NCI-H510A treated with DMSO at 0.1 percent for 48 hours (cell line): ENCODE data around the gene BEX4.

Experiments
- DNase-seq: peaks from one replicate; lab custom pipeline; 2025; lab: John Stamatoyannopoulos, UW

Gene BEX4

DNA sequence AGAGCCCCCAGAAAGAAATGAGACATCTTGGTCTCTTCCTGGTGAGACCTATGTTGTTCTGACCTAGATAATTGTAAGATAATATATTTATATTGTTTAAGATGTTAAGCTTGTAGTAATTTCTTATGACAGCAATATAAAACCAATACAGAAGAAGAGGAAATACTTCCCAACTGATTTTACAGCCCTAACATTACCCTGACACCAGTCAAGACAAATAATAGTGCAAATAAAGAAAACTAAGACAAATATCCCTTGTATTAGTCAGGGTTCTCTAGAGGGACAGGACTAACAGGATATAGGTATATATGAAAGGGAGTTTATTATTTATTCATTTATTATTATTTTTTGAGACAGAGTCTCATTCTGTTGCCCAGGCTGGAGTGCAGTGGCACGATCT, 21.4 kb downstream of the BEX4 start:
- no peak for DNase-seq

DNA sequence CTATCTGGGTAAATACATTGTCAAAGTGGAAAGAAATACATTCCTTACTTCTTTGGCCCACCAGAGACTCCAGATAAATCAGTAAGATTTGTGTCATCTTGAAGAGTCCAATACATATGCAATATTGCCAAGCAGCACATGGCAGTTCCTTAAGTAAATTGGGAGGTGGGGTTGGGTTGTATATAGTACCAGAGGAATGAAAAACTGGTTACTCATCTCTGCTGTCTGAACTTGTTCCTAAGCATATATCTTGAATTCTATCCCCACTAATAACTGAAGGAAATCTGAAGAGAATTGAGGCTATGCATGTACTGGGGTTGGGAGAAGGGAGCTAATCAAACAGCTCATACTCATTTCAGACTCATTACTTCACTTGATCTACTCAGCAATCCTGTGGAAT, 25.2 kb downstream of the BEX4 start:
- DNase-seq: no peak

DNA sequence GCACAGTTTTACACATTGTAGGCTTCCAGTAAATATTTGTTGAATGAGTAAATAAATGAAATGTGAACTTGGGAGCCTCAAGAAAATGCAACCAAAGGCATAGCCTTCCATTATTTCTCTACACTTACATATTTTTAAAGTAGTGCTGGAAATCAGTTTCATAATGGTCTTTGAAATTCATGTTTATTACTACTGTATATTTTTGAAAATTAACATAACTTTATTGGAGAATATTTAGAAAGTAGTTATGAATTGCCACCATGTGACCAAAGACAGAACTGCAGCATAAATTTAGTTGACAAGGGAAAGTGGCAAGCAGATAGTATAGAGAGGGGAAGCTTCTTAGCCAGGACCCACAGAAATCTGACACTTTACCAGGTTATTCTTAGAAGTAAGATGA, 33.6 kb downstream of the BEX4 start:
- peak; percentile 4 for DNase-seq

DNA sequence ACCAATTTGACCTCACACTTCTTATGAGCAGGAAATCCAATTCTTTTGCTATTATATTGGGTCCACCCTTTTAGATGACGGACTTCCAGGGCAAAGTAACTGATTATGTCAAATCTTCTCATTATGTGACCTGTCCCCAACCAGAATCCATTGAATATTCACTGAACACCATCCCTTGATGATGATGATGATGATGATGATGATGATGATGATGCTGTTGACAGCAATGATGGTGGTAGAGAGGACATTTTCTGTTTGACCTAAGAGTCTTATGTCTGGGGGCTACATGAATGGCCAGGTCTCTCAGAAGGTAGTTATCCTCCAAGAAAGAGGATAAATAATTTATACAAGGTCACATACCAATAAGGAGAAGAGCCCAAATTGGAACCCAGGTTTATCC, 34.9 kb downstream of the BEX4 start:
- DNase-seq: no peak

DNA sequence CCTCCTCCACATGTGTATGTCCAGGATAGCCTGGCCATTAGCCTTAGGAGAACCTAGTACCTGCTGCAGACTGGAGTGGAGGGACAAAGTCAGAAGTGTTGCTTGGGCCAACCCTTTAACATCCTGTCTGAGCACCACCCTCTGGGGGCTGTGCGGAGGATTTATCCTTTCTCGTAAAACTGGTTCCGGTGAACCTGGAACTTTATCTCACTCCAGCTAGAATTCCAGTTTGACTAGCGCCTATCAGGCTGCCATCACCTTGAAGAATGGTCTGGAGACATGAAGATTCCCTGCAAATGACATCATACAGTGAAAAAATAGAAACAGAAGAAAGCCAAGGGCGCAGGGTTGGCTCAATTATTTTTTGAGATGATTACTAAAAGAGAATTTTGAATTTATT, 36.1 kb downstream of the BEX4 start:
- DNase-seq: no peak

DNA sequence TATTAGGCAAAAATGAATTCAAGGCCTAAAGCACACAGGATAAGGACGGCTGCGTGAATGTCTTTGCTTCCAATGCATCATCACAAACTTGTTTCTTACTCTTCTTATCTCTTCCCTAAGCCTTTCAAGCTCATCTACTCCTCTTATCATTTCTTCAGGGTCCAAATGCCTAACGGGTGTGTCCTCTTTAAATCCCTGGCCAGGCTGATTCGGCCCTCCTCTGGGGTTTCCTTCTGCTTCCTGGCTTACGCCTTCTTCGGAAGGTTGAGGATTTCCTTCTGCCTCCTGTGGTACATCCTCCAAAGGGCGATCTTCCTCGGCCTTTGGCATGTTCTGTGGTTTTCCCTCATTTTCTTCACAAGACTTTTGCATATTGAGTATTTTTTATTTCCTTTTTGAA, 38.7 kb downstream of the BEX4 start:
- no peak for DNase-seq

DNA sequence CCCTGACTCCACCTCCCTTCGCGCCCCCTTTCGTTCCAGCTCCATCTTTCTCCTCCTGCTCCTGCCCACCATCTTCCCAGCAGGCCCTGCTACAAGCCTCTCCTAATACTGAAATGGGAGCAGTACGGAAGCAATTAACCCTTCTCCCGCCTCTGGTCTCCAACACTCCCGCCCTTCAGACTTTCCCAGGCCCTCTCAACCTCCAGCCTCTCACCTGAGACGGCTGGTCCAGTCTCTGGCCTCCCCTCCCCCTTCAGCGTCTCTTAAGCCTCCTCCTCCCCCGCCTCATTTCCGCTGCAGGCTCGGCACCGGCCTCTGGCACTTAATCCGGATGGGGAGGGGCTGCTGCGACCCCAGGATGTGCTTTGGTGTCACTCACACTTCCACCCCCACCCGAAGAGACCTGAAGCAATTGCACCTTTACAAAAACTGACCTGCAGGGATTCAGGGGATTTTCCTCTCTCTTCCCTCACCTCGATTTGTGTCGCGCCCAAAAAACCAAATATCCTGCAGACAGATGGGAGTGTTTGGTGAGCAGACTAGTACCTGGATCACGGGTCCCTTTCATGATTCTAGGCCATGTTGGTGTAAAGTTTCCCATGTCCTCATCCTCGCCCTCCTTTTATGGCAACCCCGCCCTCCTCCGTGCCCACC, 39.4 kb downstream of the BEX4 start:
- DNase-seq: peak; percentile 88

DNA sequence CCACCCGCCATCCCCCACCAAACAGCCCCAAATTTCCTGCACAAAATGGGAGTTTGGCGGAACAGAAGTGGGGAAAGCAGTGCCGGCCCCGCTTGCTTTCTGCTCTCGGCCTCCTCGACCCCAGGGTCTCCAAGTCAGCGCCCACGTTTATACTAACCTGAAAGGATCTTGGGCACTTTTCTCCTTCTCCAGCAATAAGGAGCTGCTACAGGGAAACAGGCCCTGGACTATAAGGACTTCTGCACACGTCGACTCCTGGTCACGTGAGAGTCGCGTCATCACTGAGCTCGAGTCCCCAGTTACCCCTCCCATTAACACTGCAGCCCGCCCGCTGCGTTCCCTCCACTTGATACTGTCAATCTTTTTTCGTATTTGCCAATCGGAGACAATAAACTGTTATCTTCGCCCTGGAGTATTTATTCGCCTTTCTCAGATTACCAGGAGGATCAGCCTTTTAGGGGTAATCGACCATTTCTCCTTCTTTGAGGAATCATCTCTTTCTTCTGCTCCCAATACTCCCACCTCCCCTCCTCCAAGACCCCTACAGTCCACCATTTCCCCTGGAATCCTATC, 40.1 kb downstream of the BEX4 start, which contains the start of gene TCEAL8:
Gene TCEAL8, minus strand, starts transcription at position 235 of the 573 bp plus-strand sequence. CDS start 1,176 bp downstream, outside the sequence.
- DNase-seq: peak; percentile 82

DNA sequence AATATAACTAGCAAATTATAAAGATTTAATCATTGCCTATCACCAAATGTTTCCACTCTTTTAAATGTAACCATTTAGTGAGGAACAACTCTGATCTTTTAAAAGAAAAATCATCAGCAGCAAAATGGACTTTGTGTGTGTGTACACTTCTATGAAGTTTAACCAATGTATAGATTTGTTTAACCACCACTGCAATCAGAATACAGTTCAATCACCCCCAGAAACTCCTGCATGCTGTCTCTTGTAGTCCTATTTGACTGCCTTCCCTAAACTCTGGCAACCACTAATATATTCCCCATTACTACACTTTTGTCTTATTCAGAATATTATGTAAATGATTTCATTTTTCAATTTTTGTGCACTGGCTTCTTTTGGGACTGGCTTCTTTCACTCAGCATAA, 41.7 kb downstream of the BEX4 start:
- DNase-seq: no peak

DNA sequence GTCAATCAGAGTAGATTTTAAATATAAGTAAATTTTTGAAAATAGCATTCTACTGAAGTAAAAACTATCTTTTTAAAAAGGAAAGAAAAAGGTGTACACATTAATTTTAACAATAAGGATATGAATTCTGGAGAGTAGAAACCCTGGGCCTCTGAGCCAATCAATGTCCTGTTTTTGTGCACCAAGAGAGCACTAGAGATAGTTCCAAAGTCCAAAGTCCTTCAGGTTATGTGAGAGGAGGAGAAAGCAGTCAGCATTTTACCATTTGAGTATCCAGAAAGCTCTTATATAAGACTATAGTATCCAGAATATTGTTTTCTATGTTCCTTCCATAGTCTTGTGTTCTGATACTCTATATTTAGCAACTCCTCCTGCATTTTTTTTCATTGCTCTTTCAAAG, 43.4 kb downstream of the BEX4 start:
- no peak for DNase-seq
